SKM-1 (cell line): ENCODE data around the gene ABL1.

ENCODE experiments used
- DNase-seq: peaks from one replicate; lab custom pipeline; 2025; ENCODE audit not compliant: unreplicated experiment; lab: John Stamatoyannopoulos, UW

The ABL1 gene

GRCh38 chr9:130888146-130888885 lies 53.3 kb downstream of the ABL1 start:
- DNase-seq = no peak

GRCh38 chr9:130890124-130890523 lies 55.1 kb downstream of the ABL1 start:
- no peak for DNase-seq

- no peak for DNase-seq
These were observed 56.0 kb downstream of the ABL1 start for GRCh38 chr9:130890870-130891687.

DNA sequence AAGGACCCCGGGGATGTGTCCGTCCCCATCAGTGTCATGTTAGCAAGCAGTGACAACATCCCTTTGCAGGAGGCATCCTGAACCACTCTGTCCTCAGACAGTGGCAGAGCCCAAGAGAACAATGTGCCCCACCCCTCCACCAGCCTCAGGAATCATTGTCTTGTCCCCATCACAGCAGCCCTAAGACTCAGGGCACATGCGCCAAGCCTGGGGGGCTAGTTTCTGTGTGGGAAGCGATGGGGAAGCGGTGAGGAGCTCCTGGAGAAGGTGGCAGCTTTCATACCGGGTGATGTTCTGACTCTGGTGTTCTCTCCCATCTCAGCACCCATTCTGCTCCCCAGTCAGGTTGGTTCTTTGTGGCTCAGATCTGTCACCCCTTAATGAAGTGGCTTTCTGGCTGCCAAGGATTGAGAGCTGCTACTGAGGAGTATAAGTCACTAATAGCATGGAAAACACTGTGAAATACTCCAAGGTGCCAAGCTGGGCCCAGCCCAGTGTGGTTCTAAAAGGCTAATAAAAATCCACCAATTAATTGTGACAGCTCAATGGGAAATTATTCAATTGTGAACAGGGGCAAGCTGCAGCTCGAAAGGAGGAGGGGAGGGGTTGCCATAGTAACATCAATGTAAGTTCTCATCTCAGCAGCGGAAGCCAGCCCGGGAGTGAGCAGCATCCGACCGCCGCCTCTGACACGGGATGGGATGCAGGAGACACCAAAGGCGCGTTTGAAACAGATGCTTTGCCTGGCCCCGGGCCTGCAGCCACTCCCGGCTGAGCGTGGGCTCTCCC lies 56.8 kb downstream of the ABL1 start:
- no peak for DNase-seq

DNA sequence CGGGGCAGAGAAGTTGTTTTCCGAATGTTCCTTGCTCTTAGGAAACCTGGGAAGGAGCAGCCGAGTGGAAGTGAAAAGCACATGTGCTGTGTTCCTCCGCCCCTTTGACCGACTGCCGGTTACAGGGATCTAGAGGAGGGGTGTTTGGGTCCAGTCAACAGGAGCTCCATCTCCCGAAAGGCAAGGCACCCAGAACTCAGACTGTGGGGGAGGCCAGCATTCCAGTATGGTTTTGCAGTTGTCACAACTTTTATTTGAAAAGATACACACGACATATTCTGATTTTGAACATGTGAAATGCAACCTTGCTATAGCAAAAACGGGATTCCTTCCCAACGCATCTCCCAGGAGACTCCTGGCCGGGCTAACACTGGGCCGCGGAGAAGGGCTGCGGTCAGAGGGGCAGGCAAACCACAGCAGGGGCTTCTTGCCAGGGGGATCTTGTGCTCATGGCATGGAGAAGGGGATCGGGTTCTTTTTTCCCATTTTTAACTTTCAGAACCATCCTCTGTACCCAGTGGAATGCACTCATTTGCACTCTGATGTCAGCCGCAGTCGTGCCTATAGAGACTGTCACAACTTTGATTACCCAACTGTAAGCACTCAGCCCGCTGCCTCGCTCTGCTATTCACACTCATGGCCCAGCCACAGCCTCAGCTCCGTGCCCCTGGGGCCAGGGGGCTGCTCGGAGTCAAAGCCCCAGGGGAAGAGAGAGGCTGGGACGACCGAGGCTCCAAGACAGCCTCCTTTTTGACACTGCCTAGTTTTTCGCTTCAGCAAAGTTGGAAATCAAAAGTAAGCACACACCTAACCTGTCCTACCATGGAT lies 57.6 kb downstream of the ABL1 start:
- peak; percentile 16 for DNase-seq

DNA sequence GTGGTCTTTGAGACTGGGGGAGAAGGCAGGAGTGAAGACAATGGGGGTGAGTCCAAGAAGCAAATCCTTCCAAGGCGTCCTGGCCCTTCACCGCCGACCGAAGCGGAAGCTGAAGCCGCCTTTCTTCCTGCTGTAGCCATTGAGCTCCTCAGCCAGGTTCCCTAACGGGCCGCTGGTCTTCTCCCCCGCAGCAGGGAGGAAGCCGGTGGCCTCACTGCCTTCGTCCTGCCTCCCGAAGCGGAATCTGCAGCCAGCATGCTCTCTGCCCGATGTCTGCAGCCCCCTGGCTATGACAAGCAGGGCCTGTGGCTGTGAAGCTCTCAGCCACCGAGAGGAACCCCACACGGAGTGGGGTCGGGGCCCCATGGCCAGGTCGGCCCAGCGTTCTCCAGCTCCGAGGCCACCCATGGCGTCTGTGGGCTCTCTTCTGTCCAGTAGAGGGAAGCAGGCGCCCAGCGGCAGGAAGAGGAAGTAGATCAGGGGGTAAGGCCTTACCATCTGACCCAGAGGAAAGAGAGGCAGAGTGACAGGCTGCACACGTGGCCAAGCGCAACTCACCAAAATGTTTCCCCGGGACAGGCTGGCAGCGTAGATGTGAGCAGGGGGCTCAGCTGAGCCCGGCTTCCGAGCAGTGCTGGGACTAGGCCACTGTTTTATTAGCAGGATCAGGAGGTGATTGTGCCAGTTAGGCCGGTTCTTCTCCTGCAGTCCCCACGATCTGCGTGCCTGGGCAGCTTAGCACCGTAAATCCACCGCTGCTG lies 58.5 kb downstream of the ABL1 start:
- DNase-seq = peak; percentile 93

DNA sequence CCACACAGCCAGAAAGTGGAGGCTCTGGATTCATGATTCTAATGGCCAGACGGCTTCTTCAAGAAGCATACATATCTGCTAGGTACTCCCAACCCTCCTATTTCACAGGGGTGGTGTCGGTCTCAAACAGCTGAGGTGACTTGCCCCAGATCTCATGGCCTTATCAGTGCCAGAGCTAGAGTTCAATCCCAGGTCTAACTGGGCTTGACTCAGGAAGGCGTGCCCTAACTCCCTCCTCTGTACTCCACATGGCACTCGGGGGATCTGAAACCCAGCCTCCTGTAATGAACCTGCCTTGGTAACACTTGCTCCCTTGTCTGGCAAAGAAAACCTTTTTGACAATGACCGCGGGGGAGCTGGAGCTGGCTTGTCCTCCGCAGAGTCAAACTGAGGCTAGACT lies 59.5 kb downstream of the ABL1 start:
- DNase-seq = no peak

DNA sequence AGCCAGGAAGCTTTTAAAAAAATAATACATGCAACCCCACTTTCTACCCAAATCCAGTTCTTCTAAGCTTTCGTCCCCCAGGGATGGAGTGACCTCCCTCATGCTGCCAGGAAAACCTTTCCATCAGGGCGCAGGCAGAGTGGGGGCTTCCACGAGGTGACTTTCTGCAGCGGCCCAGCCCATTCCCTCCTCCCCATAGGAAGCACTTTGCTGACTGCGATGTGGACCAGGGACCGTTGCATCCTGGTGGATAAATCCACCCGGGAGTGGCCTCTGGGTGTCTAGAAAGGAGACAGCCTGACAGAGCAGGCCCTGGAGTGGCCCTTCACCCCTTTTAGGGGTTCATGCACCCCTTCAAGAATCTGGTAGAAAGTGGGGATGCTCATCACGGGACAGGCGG lies 60.0 kb downstream of the ABL1 start:
- no peak for DNase-seq

DNA sequence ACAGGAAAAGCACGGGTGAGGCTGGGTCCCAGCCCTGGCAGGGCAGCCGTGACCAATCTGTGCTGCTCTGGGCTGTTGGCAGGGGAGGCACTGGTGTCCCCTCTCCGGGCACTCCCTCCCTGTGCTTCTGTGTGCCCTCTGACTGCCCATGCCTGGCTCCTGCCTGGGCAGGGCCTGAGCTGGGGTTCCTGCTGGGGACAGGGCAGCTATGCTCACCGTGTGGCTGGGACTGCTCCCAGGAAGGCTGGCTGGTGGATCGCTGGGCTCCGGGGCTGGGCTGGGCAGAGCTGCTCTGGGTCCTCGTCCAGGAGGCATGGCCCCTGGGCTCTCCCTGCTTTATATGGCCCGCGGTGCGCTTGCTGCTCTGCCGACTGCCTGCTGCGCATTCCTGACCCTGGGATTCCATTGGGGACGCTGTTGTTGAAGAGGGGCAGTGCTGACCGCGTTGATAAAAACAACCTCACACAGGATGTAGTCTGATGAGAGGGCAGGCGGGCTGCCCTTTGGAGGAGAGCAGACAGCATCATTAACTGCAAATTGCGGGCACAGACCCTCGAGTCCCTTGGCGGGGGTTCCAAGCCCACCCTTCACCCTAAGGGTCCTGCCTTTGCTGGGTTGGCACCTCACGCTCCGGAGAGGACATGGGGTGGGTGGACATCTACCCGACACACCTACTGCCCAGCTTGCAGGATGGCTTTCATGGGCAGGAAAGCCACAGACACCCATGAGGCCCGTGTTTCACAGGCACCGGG lies 60.6 kb downstream of the ABL1 start:
- no peak for DNase-seq

GRCh38 chr9:130896233-130897014 lies 61.4 kb downstream of the ABL1 start, which contains the start of gene QRFP:
QRFP (minus strand) TSS chr9:130896812; CDS start chr9:130893838, 2,974 bp downstream.
- no peak for DNase-seq

DNA sequence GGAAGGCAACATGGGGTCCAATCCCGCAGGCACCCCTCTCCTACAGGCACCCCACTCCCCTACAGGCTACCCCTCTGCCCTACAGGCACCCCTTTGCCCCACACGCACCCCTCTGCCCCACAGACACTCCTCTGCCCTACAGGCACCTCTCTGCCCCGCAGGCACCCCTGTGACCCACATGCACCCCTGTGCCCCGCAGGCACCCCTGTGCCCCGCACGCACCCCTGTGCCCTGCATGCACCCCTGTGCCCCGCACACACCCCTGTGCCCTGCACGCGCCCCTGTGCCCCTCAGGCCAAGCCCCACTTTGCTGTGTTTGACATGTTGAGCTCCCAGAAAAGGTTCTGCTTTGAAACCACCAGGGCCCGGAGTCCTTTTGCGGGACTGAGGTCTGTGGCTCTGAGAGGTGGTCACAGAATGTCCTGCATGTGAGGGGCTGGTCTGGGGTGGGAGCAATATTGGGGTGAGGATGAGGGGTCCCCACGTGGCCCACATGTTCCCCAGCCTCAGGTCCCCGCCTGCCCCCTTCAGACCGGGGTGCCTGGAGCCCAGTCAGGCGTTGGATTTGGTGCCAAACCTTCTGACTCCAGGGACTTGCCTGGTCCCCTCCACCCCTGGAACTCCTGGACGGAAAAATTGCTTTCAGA lies 62.2 kb downstream of the ABL1 start:
- no peak for DNase-seq

DNA sequence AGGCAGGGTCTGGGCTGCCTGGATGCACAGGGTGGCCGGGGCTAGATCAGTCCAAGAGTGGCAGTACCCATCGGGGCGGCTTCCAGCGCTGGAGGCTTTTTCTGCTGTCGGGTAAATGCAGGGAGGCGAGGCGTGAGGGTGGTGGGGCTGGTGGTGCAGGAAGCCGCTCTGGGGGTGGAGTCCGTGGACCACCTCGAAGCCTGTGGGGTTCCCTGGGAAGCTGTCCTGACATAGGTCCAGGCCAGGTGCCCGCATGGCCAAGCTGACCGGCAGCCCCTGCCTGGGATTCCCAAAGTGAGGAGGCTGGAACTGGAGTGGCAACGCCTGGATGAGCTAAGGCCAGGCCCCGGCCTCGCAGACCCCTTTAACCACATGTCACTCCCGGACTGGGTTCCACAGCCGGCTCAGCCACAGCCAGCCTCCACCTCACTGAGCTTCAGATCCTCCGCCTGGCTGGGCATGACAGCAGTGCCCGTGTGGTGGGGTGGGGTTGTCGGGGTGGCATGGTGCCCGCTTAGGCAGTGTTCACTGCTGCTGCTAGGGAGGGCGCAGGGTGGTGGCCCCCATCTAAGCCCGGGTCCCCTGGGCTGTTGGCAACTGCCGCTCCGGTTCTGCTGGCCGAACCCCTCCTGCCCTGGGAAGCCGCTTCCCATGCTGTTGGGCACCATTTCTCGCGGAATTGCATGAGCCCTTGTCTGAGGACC lies 62.9 kb downstream of the ABL1 start:
- DNase-seq = no peak

DNA sequence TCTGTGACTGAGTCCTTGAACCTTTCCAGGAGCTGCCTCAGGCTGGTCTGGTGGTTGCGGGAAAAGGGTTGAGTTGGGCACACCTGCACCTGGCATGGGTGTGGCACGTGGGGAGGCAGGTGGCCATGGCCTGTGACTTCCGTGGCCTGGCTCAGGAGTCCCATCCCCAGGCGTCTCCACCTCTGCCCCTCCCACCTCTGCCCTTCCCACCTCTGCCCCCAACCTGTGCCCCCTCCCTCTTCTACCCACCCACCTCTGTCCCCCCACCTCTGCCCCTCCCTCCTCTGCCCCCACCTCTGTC lies 63.4 kb downstream of the ABL1 start:
- no peak for DNase-seq

DNA sequence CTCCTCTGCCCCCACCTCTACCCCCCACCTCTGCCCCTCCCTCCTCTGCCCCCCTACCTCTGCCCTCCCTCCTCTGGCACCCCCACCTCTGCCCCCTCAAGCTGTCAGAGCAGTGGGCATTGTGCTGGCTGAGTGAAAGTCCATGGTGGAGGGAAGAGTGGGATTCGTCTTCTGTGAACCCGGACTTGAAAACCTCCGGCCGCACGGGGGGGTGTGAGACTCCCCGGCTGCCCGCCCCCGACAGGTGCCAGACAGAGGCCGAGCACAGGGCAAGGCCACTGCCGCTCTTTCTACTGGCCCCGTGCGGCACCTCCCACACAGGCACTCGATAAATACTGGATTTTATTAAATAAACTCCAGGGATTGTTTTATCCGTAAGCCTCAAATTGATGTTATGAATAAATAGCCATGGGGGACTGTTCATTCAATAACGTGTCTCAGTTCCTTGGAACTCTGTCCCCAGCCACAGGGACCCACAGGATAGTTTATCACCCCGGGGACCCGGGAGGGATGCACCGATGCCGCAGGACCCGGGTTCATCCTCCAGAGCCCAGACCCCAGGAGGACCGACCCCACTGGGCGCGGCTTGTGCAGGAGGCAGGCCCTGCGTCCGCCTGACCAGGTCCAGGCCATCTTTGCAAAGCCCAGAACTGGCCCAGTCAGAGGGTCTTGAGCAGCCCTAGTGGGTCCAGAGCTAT lies 64.1 kb downstream of the ABL1 start:
- DNase-seq = no peak

DNA sequence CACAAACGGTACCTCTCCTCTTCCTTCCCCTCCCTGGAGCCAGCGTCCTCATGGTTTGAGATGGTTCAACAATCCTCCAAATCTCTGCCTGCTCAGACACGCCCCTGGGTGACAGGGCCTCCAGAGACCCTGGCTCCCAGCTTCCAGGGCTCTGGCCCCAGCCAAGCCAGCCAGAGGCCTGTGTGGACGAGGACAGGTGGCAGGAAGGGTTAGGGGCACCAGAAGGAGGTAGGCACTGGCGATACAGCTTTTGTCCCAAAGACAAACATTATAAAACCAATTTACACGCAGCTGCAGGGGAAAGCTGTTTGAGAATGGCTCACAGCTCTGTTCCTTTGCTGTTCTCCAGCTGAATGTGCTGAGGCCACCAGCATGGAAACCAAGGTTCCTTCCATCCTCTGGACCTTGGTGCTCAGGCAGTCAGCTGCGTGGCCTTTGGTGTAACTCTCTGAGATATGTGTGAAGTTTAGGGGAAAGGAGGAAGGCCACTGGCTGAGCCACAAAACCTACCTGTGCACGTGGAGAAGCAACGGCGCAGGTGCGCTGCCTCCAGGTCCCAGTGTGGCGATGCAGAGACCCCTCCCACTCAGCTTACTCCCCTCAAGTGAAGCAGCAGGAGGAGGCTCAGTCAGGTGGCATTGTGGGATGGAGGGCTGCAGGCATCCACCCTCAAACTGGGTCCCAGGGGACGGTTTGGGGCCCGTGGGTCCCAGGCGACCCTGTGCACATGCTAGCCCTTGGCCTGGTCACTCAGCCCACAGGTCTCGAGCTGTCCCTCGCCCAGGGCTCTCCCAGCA lies 65.8 kb downstream of the ABL1 start:
- no peak for DNase-seq

DNA sequence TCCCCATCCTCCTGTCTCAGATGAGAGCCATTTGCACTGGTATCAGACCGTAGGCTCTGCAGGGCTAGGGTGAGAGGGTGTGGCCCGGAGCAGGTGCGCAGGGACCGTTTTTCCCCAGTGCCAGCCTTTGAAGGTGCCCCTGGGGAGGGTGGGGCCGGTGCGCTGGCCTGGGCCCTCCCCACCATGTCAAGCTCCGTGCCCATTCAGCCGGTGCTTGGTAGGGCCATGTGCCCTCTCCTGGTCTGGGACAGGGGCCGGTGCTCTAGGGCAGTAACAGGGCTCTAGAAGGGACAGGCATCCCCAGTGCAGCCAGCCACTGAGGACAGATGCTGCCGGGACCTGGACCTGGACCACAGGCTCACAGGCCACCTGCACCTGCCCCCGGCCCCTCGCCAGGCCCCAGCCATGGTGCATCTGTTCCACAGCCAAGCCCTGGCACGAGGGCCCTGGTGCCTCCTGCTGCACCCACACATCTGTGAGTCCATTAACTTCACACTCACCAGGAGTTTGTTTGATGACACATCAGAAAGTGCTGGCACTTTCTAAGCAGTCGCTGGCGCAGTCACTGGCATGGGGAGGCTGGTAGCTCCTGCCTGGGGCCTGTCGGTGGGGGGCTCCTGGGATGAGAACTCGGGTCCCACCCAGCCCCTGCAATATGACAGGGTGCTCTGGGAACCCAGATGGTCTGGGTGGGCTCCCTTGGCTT lies 66.6 kb downstream of the ABL1 start:
- no peak for DNase-seq
